ENCODE data around the gene RAPH1.

GRCh38 chr2:203548887-203549286 is 13.8 kb upstream of the RAPH1 start:
- TF ChIP-seq POLR2A (IDR thresholded peaks at IDR 0.05) (no peak), POLR2AphosphoS5 (IDR thresholded peaks at IDR 0.05) (no peak), EP300 (IDR thresholded peaks at IDR 0.05) (no peak)
- TF ChIP-seq, protein P1, sequence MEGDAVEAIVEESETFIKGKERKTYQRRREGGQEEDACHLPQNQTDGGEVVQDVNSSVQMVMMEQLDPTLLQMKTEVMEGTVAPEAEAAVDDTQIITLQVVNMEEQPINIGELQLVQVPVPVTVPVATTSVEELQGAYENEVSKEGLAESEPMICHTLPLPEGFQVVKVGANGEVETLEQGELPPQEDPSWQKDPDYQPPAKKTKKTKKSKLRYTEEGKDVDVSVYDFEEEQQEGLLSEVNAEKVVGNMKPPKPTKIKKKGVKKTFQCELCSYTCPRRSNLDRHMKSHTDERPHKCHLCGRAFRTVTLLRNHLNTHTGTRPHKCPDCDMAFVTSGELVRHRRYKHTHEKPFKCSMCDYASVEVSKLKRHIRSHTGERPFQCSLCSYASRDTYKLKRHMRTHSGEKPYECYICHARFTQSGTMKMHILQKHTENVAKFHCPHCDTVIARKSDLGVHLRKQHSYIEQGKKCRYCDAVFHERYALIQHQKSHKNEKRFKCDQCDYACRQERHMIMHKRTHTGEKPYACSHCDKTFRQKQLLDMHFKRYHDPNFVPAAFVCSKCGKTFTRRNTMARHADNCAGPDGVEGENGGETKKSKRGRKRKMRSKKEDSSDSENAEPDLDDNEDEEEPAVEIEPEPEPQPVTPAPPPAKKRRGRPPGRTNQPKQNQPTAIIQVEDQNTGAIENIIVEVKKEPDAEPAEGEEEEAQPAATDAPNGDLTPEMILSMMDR (IDR thresholded peaks at IDR 0.05) = no peak

Measured in gastroesophageal sphincter (tissue), 3 donors.